ENCODE results near the gene NMNAT2. TPM values are rescaled to one million over a fixed set of nuclear protein-coding genes. Genes with fewer than 3 reads are reported as not detected.

NMNAT2 gene
- total and polyA plus RNA-seq, 2 experiments from 2014 or later: 2.4 to 4.2 TPM

DNA sequence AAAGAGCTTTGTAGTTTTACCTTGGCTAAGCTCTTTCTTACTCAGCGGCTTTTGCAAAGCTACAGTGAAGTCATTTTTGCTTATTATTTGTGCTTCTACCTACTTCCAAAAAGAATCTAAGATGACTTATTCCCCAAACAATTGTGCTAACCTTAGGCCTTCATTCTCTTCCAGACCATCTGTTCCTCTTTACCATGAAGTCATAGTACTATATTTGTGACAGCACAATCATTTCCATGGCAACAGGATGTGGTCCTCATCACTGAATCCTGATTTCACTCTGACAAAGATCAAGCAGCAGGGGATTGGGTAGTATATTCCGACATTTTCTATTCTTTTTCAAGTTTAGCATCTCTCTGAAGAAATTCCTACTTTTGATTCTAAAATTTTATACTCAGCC is 24.8 kb upstream of the NMNAT2 start:
- Histone ChIP-seq H3F3A (ENCODE audit: insufficient read depth) (no peaks in the 10 kb centered on the region), H3K9me2 (ENCODE audit: insufficient read depth) (no peaks in the 10 kb centered on the region), H3K27me3 (replicated peaks; ENCODE audit: insufficient read depth) (peaks cover 29% of the 10 kb centered on the region; the same call in 1 of the 2 replicates), H3K9ac (no peak overlapping the region), H3K9me3 (ENCODE audit: low read depth) (no peaks in the 10 kb centered on the region), H3K4me2 (ENCODE audit: unreplicated experiment) (no peak overlapping the region), H2AFZ (no peak overlapping the region), H3K4me3 (no peak overlapping the region), H3K79me2 (ENCODE audit: insufficient read depth) (no peaks in the 10 kb centered on the region), H3K27ac (no peak overlapping the region), H3K4me1 (ENCODE audit: insufficient read depth) (0 out of 2 replicates have a peak, but pooled peaks cover 3% of the 10 kb centered on the region), H3K36me3 (ENCODE audit: low read depth) (no peaks in the 10 kb centered on the region), H4K20me1 (ENCODE audit: insufficient read depth) (no peaks in the 10 kb centered on the region)
- DNase-seq: peak; percentile 36
- TF ChIP-seq EZH2phosphoT487 (IDR thresholded peaks at IDR 0.05; ENCODE audit: insufficient read depth, low read depth): no peak
- TF ChIP-seq EZH2 (IDR thresholded peaks at IDR 0.05; ENCODE audit: insufficient read depth, poor library complexity, severe bottlenecking): no peak
- in situ Hi-C loops (cut with MboI): no loop called here
- WGBS, 2 experiments (ENCODE audit: low coverage in 1 of 2, low lambda C conversion rate in 2 of 2, missing lambda C conversion rate in 2 of 2): 62 to 73% methylated on average over 2 of the region's 2 CpGs

DNA sequence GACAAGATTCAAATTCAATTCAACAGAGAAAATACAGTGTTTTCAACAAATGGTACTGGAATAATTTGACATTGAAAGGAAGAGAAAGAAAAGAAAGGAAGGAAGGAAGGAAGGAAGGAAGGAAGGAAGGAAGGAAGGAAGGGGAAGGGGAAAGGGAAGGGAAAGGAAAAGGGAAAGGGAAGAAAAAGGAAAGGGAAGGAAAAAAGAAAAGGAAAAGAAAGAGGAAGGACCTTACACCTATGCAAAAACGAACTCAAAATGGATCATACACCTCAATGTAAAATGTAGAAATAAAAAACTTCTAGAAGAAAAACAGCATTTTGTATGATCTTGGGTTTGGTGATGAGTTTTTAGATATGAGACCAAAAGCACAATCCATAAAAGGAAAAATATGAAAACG is 19.9 kb upstream of the NMNAT2 start:
- Histone ChIP-seq H3K9ac (no peak overlapping the region), H2AFZ (no peak overlapping the region), H3K4me3 (no peak overlapping the region), H4K20me1 (ENCODE audit: insufficient read depth) (no peaks in the 10 kb centered on the region), H3K36me3 (ENCODE audit: low read depth) (no peaks in the 10 kb centered on the region), H3K9me2 (ENCODE audit: insufficient read depth) (no peaks in the 10 kb centered on the region), H3F3A (ENCODE audit: insufficient read depth) (no peaks in the 10 kb centered on the region), H3K4me2 (ENCODE audit: unreplicated experiment) (no peak overlapping the region), H3K4me1 (ENCODE audit: insufficient read depth) (no peaks in the 10 kb centered on the region), H3K27me3 (replicated peaks; ENCODE audit: insufficient read depth) (peaks cover 51% of the 10 kb centered on the region; the same call in 1 of the 2 replicates), H3K79me2 (ENCODE audit: insufficient read depth) (no peaks in the 10 kb centered on the region), H3K27ac (no peak overlapping the region), H3K9me3 (ENCODE audit: low read depth) (no peaks in the 10 kb centered on the region)
- DNase-seq: no peak
- in situ Hi-C loops (cut with MboI): no loop called here
- TF ChIP-seq EZH2phosphoT487 (IDR thresholded peaks at IDR 0.05; ENCODE audit: insufficient read depth, low read depth) (no peak), EZH2 (IDR thresholded peaks at IDR 0.05; ENCODE audit: insufficient read depth, poor library complexity, severe bottlenecking) (no peak)
- 45 to 51% methylated on average over 2 of the region's 2 CpGs for WGBS, 2 experiments (ENCODE audit: low coverage in 1 of 2, low lambda C conversion rate in 2 of 2, missing lambda C conversion rate in 2 of 2)

DNA sequence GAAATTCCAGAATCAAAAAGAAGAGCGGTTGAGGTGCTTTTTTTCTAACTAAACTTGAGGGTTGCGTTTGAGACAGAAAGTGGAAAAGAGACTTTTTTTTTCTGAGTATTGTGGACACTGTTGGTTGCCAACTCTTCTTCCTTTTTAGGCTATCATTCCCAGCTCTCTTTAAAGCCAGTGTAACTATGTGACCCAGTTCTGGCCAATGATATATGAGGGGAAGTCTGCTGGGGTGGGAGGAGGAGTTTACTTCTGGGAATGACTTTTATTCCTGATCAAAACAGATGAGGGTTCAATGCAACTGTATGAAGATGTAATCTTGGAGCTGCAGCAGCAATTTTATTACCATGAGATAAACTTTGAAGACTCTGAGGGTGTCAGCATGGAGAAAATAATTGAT is 17.3 kb upstream of the NMNAT2 start:
- H4K20me1 ChIP-seq (ENCODE audit: insufficient read depth): no peaks in the 10 kb centered on the region
- TF ChIP-seq EZH2 (IDR thresholded peaks at IDR 0.05; ENCODE audit: insufficient read depth, poor library complexity, severe bottlenecking): no peak
- no peak for TF ChIP-seq EZH2phosphoT487 (IDR thresholded peaks at IDR 0.05; ENCODE audit: insufficient read depth, low read depth)
- no peaks in the 10 kb centered on the region for H3K4me1 ChIP-seq (ENCODE audit: insufficient read depth)
- H3K9ac ChIP-seq: no peak overlapping the region
- H3F3A ChIP-seq (ENCODE audit: insufficient read depth): no peaks in the 10 kb centered on the region
- H3K4me2 ChIP-seq (ENCODE audit: unreplicated experiment): no peak overlapping the region
- no peaks in the 10 kb centered on the region for H3K36me3 ChIP-seq (ENCODE audit: low read depth)
- no peak overlapping the region for H3K4me3 ChIP-seq
- no peaks in the 10 kb centered on the region for H3K9me2 ChIP-seq (ENCODE audit: insufficient read depth)
- in situ Hi-C loops (cut with MboI): no loop called here
- H3K27ac ChIP-seq: no peak overlapping the region
- H3K79me2 ChIP-seq (ENCODE audit: insufficient read depth): no peaks in the 10 kb centered on the region
- no peak for DNase-seq
- H2AFZ ChIP-seq: no peak overlapping the region
- no peaks in the 10 kb centered on the region for H3K9me3 ChIP-seq (ENCODE audit: low read depth)
- 65 to 74% methylated on average over 2 of the region's 2 CpGs for WGBS, 2 experiments (ENCODE audit: low coverage in 1 of 2, low lambda C conversion rate in 2 of 2, missing lambda C conversion rate in 2 of 2)
- peaks cover 43% of the 10 kb centered on the region; the same call in 1 of the 2 replicates for H3K27me3 ChIP-seq (replicated peaks; ENCODE audit: insufficient read depth)

DNA sequence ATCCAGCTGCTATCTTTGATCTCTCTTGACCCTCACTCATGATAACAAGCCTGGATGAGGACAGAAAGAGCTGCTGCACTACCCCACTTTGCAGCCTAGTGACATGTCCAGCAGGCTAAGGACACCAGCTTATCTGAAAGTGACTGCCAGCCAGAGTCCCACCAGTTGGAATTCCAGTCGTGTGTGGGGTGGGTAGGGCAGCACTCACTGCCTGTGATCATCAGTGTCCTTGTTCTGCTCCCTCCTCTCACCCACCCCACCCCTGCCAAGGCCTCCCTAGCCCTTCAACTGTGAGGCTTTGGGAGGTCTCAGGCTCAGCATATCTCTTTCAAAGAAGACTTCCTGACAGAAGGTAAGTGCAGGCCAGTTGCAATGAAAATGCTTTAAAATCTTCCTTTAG is 15.5 kb upstream of the NMNAT2 start:
- WGBS, 2 experiments (ENCODE audit: low coverage in 1 of 2, low lambda C conversion rate in 2 of 2, missing lambda C conversion rate in 2 of 2): 0 to 8% methylated on average over 1 of the region's 1 CpG
- Histone ChIP-seq H3F3A (ENCODE audit: insufficient read depth) (no peaks in the 10 kb centered on the region), H3K9me2 (ENCODE audit: insufficient read depth) (no peaks in the 10 kb centered on the region), H2AFZ (no peak overlapping the region), H3K4me3 (no peak overlapping the region), H4K20me1 (ENCODE audit: insufficient read depth) (no peaks in the 10 kb centered on the region), H3K9ac (no peak overlapping the region), H3K79me2 (ENCODE audit: insufficient read depth) (no peaks in the 10 kb centered on the region), H3K27me3 (replicated peaks; ENCODE audit: insufficient read depth) (peaks cover 44% of the 10 kb centered on the region), H3K9me3 (ENCODE audit: low read depth) (no peaks in the 10 kb centered on the region), H3K27ac (no peak overlapping the region), H3K4me1 (ENCODE audit: insufficient read depth) (no peaks in the 10 kb centered on the region), H3K4me2 (ENCODE audit: unreplicated experiment) (no peak overlapping the region), H3K36me3 (ENCODE audit: low read depth) (no peaks in the 10 kb centered on the region)
- no peak for TF ChIP-seq EZH2phosphoT487 (IDR thresholded peaks at IDR 0.05; ENCODE audit: insufficient read depth, low read depth)
- TF ChIP-seq EZH2 (IDR thresholded peaks at IDR 0.05; ENCODE audit: insufficient read depth, poor library complexity, severe bottlenecking): no peak
- no peak for DNase-seq
- in situ Hi-C loops (cut with MboI): no loop called here

- no peaks in the 10 kb centered on the region for H4K20me1 ChIP-seq (ENCODE audit: insufficient read depth)
- no peak overlapping the region for H3K9ac ChIP-seq
- H3K27me3 ChIP-seq (replicated peaks; ENCODE audit: insufficient read depth): peaks cover 38% of the 10 kb centered on the region
- no peaks in the 10 kb centered on the region for H3K79me2 ChIP-seq (ENCODE audit: insufficient read depth)
- WGBS, 2 experiments (ENCODE audit: low coverage in 1 of 2, low lambda C conversion rate in 2 of 2, missing lambda C conversion rate in 2 of 2): 82 to 91% methylated on average over 2 of the region's 2 CpGs
- DNase-seq: peak; percentile 7
- no peaks in the 10 kb centered on the region for H3K9me2 ChIP-seq (ENCODE audit: insufficient read depth)
- H3K27ac ChIP-seq: no peak overlapping the region
- no peaks in the 10 kb centered on the region for H3F3A ChIP-seq (ENCODE audit: insufficient read depth)
- no peak for TF ChIP-seq EZH2 (IDR thresholded peaks at IDR 0.05; ENCODE audit: insufficient read depth, poor library complexity, severe bottlenecking)
- TF ChIP-seq EZH2phosphoT487 (IDR thresholded peaks at IDR 0.05; ENCODE audit: insufficient read depth, low read depth): no peak
- H3K9me3 ChIP-seq (ENCODE audit: low read depth): no peaks in the 10 kb centered on the region
- in situ Hi-C loops (cut with MboI): no loop called here
- no peaks in the 10 kb centered on the region for H3K36me3 ChIP-seq (ENCODE audit: low read depth)
- no peak overlapping the region for H3K4me2 ChIP-seq (ENCODE audit: unreplicated experiment)
- H3K4me1 ChIP-seq (ENCODE audit: insufficient read depth): no peaks in the 10 kb centered on the region
- no peak overlapping the region for H3K4me3 ChIP-seq
- no peak overlapping the region for H2AFZ ChIP-seq
These were observed 14.3 kb upstream of the NMNAT2 start for GRCh38 chr1:183432548-183432875.

All from GM23248 (cell line).